Left renal pelvis (tissue), 4 donors: ENCODE results near the gene RASSF7. TPM values are rescaled to one million over a fixed set of nuclear protein-coding genes. Genes with fewer than 3 reads are reported as not detected.
"Not testable (repeated sequence)": the region's sequence is repeated elsewhere in the genome, so short reads cannot be mapped to it uniquely, and the experiment has no call there.

ENCODE experiments used
- DNase-seq, 4 donors: peaks; one replicate each; pipeline ENCODE4 v3.0.0-alpha.2; 2013; ENCODE audit warnings: low read depth in 4 of 4, low spot score in 3 of 4
- polyA plus RNA-seq, 4 donors: library from polyadenylated mRNA; unstranded; fragments of 120-200 nt; gene quantifications; one replicate each; pipeline ENCODE4 v1.2.1, GENCODE V29; 2013; ENCODE audit not compliant: insufficient read length in 4 of 4

RASSF7 gene
- polyA plus RNA-seq, 4 donors = 6.0 to 69.8 (median 35.6) TPM

GRCh38 chr11:563066-563811 lies 2.5 kb downstream of the RASSF7 start:
- no peak for DNase-seq

GRCh38 chr11:563812-564578 lies 3.2 kb downstream of the RASSF7 start:
- no peak for DNase-seq

- no peak for DNase-seq
These were observed 5.2 kb downstream of the RASSF7 start for GRCh38 chr11:565921-566509.

GRCh38 chr11:567011-567628 lies 6.3 kb downstream of the RASSF7 start:
- DNase-seq = no peak

- DNase-seq = no peak
These were observed 7.0 kb downstream of the RASSF7 start for GRCh38 chr11:567629-568292.

GRCh38 chr11:568306-569157 lies 7.8 kb downstream of the RASSF7 start:
- DNase-seq = peak; percentile 64 to 88 (median 86)

- no peak for DNase-seq
These were observed 8.6 kb downstream of the RASSF7 start for GRCh38 chr11:569158-569885.

GRCh38 chr11:571802-572185 lies 11.0 kb downstream of the RASSF7 start:
- no peak for DNase-seq

- no peak for DNase-seq
These were observed 12.5 kb downstream of the RASSF7 start for GRCh38 chr11:573146-573759.

GRCh38 chr11:574031-574570 lies 13.3 kb downstream of the RASSF7 start:
- not testable (repeated sequence) for DNase-seq

GRCh38 chr11:574632-575312 lies 14.0 kb downstream of the RASSF7 start:
- DNase-seq = no peak

- DNase-seq = peak in 1 of 4 donors; percentile 56
These were observed 14.7 kb downstream of the RASSF7 start for GRCh38 chr11:575313-575995.

GRCh38 chr11:575996-576768 lies 15.4 kb downstream of the RASSF7 start, which contains the start of gene PHRF1:
PHRF1 (plus strand) TSS chr11:576470; CDS start chr11:581513, 5,043 bp downstream.
- peak; percentile 83 to 88 (median 86) for DNase-seq

GRCh38 chr11:576811-577610 lies 16.2 kb downstream of the RASSF7 start:
- no peak for DNase-seq

GRCh38 chr11:577611-577894 lies 16.8 kb downstream of the RASSF7 start:
- DNase-seq = no peak
